ENCODE data around the gene ARGLU1.

The ARGLU1 gene

DNA sequence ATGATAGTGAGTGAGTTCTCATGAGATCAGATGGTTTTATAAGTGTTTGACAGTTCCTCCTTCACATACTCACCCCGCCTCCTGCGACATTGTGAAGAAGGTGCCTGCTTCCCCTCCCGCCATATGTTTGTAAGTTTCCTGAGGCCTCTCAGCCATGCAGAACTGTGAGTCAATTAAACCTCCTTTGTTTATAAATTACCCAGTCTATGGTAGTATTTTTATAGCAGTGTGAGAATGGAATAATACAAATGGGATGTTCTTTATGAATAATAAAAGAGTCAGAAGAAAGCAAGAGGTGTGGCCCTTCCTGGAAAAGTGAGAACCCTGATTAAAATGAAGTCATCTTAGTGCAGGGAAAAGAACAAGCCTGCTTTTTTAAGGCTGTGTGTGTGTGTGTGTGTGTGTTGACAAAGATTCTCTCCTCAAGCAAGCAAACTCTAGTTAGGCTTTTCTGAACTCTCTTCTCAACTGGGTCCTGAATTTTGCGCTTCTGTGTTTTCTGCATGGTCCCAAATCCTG is 18.8 kb upstream of the ARGLU1 start:
- no peak for DNase-seq

DNA sequence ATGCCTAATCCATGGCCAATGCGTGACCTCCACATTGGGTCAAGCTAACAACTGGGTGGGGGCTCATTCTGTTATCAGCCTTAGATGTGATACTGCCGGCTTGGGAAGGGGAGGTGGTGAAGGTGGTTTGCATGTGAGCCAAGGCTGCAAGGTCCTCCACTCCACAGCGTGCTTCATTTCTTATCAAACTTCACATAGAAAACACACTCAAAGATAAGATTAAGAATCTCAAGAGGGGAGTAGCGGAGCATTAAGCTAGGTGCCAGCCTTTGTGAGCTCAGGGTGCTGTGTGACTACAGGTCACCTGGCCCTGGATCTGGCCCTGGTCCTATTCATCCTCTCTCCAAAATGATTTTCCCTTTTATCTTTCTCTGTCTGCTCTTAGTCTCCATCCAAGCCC is 13.3 kb upstream of the ARGLU1 start:
- DNase-seq = no peak

DNA sequence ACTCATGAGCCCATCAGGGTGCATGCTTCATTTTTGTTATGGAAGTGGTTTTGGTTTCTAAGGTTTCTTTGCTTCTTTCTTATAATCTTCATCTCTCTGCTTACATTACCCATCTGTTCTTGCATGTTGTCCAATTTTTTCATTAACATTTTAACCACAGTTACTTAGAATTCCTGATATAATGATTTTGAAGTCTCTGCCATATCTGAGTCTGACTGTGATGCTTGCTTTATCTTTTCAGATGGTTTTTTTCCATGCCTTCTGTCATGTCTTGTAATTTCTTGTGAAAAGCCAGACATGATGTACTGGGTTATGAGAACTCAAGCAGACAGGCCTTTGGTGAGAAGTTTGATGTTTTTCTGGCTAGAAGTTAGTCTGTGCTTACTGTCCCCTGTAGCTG is 8.0 kb upstream of the ARGLU1 start:
- no peak for DNase-seq

DNA sequence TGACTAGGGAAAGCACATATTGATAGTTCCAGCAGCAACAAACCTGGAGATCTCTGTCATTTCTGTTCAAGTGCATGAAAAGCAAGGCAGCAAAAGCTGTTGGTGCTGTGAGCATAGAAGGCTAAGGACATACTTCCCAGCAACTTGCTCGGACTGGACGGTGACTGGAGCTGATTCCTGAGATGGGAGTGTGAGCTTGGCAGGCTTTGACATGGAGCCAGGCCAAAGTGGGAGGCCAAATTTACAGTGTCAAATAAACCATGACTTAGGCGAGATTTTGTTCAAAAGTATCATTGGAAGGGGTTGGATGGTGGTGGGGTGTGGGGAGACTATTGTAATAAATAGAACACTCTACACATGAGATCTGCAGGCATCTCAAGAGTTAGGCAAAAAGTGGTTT is 5.9 kb upstream of the ARGLU1 start:
- no peak for DNase-seq

DNA sequence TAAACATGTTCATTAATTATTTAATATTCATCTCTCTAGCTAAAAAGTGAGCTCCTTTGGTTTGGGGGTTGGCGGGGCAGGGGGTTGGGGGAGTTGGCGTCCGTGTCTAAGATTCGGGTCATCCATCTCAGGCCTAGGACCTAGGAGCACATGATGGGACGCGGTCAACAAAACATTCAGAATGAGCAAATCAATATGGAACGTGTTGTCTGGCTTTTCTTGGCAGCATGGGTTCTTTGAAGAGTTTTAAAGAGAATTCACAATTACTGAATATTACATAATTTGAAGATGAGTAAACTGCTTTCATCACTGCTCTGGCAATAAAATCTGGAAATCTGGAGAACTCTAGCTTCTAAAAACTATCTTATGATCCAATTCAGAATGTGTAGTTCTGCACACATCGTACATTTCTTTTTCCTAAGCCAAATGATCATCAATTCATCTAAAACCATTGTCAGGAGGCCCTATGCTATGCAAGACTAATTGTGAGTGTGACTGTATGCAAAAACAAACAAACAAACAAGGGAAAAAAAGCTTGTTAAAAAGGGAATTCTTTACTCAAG is 5.4 kb upstream of the ARGLU1 start:
- no peak for DNase-seq

DNA sequence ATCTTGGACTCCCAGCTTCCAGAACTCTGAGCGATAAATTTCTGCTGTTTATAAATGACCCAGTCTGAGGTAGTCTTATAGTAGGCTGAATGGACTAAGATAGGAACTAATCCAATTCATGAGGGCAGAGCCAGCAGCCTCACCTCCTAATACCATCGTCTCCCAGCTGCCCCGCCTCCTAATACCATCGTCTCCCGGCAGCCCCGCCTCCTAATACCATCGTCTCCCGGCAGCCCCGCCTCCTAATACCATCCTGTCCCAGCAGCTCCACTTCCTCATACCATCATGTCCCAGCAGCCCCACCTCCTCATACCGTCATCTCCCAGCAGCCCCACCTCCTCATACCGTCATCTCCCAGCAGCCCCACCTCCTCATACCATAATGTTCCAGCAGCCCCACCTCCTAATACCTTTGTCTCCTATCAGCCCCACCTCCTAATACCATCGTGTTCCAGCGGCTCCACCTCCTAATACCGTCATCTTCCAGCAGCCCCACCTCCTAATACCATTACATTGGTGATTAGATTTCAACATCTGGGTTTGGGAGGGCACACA is 2.4 kb upstream of the ARGLU1 start:
- peak; percentile 86 for DNase-seq

DNA sequence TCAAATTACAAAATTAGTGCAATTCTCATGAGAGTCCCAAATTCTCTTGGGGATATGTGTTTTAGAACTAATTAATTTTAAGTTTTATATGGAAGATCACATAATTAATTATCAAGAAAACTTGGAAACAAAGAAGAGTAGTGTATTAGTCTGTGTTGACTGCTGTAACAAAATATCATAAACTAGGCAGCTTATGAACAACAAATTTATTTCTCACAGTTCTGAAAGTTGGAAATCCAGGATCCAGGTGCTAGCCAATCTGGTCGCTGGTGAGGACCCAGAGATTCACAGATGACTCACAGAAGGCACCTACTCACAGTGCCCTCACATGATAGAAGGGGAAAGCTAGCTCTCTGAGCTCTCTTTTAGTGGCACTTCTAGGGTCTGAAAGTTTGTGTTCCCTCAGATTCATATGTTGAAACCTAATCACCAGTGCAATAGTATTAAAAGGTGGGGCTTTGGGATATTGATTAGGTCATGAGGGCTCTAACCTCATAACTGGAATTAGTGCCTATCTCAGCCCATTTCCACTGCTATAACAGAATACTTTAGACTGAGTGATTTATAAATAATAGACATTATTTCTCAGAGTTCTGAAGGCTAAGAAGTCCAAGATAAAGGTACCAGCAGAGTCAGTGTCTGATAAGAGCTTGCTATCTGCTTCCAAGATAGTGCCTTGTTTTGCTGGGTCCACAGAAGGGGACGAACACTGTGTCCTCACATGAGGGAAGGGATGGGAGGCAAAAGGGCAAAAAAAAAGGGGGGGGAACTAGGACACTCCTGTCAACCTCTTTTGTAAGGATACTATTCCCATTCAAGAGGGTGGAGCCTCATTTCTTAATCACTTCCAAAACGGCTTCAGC is 1.5 kb upstream of the ARGLU1 start:
- no peak for DNase-seq

DNA sequence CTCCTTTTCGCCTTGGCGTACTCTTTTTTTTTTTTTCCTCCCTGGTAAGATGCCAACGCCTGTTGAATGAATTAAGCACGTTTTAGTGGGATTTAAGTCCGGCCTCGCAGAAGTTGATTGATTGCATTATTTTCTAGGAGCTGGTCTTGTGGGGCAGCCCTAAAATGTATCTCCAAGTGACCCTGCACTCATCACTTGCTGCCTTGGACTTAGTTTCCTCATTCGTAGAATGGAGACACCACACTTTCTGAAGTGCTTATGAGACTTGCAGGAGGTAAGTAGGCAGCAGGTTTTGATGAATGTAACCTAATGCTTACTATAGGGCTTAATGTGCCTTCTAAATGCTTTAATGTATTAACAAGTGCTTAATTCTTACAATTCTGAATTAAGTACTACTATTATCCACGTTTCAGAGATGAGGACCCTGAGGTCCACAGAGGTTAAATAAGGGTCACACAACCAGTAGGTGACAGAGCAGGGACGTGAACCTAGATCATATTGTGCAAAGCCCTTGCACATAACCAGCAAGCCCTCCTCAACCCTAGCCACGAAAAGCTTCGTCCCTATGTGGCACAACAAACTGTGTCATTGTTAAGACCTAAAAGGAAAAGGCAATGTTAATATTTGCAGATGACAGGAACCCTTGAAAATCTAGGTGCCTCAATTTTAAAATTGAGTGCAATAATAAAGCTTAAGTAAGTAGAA is 514 bp upstream of the ARGLU1 start:
- DNase-seq = no peak

DNA sequence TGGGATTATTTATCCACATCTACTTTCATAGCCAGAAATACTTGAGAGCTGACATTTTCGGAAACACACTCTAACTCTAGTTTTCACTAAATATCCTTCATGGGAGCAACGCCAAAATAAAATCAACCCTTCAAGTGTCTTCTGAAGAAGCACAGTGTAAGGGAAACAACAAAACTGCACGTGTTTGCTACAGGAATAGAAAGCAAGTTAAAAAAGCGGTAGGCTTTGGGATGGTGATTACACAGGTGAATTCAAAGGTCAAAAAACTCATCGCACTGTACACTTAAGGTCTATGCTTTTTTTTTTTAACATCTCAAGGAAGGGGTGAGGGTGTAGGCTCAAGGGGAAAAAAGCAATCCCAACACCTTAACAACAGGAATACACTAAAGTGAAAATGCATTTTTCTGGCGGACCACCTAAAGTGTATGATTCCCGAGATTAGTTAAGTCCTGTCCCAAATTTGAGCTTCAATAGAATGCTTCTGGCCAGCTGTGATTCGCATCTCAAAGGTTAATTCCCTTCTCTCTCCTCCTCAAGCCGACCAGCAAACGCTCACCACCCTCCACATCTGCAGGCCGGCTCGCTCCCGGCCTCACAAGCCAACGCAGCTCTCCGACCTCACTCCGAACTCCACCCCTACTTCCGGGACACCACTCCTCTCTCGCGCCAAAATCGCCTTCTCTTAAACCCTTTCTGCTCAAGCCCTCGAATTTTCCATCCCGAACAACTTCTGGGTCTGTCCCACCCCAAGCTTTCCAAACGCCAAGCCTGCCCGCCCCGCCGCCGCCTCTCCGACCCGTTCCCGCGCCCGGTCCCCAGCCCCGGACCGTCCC is 1.1 kb downstream of the ARGLU1 start:
- peak; percentile 33 for DNase-seq

DNA sequence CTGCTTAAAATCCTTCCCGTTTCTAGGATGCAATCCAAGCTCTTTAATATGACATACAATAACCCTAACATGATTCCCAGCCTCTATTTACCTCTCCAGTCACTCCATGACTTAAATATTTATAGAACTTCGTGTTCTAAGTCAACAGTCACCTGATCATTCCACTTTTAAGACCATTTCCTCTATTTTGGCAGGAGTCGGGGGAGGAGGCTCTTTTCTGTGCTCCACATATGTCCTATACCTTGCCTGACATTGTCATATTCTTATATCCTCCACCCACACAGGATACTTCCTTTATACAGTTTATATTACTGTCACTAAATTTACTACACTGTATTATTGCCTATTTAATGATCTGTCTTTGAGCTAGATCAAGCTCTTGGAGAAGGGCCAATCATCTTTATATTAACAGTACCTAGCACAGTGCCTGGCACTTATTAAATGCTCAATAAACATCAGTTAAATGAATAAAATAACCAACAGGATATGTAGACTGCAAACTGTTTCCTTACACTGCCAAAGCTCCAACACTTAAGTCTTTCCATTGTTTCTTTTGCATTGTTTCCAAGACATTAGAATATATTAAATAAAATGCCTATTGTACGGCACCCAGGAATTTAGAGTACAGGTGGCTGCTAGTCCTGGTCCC is 2.7 kb downstream of the ARGLU1 start:
- DNase-seq = no peak

DNA sequence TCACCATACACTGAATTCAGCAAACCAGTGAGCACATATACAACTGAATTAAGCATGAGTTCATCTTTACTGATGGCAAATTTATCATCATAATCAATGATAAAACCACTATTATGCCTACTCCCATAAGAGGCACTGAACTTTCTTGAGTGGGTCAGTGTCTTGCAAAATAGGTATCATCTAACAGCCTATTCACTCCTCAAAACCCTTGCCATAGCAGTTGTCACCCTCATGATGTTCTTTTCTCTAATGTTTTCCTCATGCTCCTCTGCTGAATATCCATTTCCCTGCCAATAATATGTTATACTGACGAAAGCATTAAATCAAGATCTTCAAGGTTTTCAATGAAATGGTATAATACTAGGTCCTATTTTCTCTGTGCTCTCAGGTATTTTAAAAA is 5.6 kb downstream of the ARGLU1 start:
- DNase-seq = no peak

DNA sequence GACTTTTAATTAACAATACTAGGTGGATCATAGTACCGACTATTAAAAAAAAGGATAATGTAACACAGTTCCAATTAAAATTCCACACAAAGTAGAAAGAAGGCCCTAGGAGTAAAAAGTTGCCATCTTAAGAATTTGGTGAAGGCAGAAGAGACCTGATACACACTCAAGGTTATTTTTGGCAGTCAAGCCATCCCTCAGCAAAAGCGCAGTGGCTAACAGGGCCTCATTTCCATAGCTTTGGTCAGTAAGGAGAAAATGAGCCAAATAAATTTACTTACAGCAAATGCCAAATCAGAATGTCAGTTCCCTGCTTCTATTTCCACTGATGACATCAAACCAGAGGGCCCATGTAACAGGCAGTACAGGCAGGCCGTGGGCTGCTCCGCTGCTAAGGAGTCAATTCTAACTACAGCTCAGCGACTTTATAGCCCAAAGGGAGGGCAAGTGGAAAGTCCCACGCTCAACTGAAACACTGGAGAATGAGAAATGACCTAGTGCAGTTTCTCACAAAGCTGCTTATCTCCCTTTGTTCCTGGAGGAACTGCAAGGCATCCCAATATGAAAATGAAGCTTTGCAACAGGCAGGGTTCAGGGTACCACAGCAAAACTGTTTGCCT is 6.3 kb downstream of the ARGLU1 start:
- peak; percentile 46 for DNase-seq

DNA sequence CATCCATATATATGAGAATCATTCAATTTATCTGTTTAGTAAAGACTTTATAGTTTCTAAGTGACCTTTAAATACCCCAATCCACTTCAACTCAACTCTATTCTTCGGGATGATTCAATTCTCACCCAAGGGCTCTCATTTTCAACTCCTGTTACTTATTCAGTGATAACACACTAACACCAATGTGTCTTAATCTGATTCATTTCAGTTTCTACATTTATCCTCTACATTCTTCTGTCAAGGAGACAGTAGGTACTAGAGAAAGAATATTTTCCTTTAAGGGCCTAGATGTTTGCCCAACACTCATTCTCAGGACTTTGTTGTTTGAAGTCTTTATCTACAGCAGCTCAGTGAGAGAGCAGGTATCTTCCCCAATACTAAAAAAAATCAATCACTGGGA is 7.1 kb downstream of the ARGLU1 start:
- DNase-seq = no peak

DNA sequence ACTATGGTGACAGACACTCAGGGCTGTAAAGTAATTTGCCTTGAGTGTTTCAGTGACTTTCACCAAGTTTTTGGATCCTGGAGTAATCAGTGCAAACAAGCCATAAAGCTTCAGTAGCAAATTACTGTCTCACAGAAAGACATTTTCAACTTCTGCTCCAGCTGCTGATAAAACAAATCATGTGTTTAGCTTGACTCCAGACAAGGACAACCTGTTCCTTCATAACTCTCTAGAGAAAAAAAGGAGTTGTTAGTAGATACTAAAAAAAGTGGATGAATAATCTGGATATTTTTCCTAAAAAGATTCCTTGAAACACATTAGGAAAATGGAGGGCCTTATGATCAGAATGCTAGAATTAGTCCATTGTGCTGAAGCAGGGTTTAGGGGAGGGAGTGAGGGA is 9.4 kb downstream of the ARGLU1 start:
- DNase-seq = no peak

DNA sequence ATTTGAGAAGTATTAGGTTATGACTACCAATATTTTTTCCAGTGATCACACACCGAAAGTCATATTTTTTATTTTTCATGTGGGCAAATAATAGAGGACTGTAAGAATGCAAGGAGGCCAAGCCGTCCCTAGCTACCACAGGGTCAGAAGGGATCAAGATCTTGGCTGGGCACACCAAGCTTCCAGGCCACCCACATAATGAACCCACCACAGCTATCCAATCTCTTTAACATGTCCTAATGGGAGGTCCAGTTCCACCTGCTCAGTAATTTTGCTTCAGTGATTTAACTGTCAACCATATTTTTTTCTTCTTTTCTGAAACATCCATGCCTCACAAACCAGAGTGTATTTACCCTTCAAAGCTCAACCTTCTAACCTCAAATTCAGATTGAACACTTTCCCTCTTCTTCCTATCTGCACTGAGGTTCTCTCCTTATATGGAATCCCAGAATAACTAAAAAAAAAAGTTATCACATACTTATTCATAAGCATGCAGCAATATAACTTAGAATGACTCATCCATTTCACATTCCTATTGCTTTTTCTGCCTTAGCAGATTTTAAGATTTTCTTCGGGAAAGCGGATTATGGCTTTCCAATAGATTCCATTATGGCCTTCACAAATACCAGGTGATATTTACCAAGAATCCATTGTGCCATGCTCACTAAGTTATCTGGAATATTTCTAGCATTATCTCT is 12.2 kb downstream of the ARGLU1 start:
- no peak for DNase-seq

DNA sequence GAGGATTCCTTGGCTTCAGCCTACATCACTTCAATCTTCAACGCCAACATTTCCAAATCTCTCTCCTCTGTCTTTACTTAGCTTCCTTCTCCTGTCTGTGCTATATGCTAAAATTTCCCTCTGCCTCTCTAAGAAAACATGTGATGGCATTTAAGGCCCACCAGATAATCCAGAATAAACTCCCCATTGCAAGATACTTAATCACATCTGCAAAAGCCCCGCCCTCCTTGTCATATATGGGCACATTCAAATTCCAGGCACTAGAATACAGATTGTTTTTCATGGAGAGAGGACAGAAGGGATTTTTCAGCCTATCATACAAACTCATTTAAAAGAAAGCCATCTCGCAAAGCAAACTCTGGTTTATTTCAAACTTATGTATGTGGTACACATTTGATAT is 16.2 kb downstream of the ARGLU1 start:
- no peak for DNase-seq

DNA sequence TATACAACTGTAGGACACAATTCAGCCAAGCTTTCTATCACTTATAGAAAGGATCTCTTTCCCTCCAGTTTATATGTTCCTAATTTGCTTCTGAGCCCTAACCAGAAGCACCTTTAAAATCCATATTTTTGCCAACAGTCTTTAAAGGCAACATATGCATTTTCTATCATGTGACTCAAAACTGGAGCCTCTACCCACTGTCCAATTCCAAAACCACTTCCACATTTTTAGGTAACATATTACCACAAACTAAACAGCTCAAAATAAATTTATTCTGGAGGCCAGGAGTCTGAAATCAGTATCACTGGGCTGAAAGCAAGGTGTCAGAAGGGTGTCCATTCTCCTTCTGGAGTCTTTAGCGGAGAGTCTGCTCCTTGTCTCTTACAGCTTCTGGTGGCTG is 16.6 kb downstream of the ARGLU1 start:
- DNase-seq = no peak

DNA sequence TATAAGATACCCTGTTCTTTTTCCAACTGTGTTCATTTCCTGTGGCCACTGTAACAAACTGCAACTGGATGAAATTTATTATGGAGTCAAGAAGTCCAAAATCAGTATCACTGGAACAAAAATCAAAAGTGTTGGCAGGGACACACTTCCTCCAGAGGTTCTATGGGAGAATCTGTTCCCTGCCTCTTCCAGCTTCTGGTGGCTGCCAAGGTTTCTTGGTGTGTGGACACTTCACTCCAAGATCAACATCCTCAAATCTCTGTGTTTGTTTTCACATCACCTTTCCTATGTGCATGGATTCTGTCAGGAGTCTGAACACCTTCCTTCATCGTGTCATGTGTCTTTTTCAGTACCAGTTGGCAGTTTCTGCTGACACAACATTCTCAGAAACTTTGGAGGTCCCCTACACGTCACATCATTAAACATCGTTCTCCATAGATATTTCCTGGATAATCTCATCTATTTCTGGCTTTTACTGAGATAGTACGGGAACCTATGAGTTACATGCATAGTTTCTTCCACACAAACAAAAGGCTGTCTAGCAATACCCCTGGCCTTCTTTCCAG is 17.3 kb downstream of the ARGLU1 start:
- no peak for DNase-seq

DNA sequence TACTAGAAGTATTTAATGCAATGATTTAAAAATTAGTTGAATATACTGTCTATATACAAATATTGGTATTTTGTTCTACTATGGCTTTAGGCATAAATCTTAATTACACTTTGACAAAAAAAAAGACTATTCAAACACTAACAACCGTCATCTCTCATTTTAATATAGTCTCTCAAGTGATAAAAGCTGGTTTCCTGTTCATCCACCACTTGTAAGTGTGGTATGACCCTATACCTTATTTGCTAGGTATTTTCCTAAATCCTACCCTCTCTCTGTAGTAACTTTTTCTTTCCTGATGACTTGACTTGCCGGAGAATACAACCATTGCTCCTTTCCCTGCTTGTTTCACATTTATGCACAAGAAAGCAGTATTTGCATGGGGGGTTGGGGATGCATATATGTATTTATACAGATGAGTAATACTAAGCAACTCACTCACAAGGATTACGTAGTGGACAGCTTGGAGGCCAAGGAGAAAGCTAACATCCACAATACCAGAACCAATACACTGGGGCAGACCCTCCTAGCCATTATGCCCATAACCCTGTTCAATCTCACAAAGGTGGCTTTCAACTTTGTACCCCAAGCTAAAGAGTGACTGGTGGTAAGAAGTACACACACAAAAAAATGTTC is 19.8 kb downstream of the ARGLU1 start:
- no peak for DNase-seq

DNA sequence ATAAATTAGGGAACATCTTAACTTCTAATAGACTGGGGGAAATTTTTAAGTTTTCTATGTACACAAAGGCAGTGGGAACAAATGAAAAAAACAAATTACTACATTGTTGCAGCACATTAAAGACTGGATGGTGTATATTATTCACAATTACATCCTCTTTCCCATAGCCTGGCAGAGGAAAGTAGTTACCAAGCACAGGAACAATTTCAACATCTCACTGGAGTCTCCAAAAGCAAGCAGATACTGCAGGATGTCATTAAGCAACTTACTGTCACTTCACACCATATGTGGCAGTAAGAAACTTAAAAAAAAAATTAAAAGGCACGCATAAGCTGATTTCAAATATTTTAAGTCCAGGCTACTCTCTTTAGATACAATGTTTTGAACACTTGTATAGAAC is 26.1 kb downstream of the ARGLU1 start:
- DNase-seq = no peak
